NOMO-1 (cell line): ENCODE data around the gene SAMD7.

Experiments used
- DNase-seq, 2 experiments: peaks; one replicate each; lab custom pipeline; 2025; ENCODE audit not compliant: unreplicated experiment in 2 of 2; lab: John Stamatoyannopoulos, UW

Gene SAMD7

DNA sequence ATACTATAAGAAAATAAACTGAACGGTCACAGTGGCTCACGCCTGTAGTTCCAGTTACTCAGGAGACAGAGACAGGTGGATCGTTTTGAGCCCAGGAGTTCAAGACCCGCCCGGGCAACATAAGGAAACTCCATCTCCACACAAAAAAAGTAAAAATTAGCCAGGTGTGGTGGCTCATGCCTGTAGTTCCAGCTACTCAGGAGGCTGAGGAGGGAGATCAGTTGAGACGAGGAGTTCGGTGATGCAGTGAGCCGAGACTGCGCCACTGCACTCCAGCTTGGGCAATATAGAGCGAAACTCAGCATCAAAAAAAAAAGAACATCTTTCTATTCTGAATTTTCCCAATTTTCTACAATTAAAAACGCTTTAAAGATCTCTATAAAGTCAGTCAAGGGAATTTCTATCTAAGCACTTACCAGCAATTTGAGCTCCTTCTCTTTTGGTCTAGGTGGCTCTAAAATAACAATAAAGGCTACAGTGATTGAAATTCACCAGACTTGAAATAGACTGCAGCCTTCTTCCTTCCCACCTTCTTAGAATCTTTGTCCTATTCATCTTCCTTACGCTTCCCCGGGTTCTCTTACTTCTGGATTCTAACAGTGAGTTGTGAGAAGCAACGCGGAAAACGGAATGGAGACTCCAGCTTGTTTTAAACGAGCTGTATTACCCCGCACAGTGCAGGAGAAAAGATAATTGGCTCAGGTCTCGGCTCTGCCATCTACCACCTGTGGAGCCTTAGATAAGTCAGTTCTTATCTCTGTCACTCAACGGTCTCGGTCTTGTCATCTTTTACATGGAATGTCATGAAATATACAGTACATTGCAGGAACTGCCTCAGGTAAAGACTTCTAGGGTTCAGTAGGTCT is 54.4 kb downstream of the SAMD7 start:
- DNase-seq, result no peak

DNA sequence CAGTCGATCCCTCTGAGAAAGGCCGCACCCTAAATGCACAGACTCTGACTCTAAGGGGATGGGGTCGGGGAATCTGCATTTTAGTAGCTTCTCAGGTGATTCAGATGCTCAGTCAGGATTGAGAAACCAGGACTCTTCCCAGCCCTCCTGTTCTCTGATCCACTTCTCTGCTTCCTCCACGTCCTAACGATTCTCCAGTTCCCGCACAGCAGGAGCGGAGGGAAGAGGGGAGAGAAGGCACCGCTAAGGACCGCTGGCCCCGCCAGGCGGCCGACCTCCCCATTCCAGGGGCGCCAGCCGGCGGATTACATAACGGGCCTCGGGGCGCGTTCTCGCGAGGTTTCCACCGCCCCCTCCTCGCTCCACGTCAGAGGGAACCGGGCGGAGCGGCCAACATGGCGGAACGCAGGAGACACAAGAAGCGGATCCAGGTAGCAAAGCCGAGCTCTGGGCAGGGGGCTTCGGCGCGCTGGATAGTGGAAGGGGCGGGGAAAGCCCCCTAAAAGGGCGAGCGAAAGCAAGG is 55.1 kb downstream of the SAMD7 start, which contains the start of gene SEC62:
SEC62 (plus strand) TSS at position 380 of the 523 bp plus-strand sequence; CDS start at position 396, 16 bp downstream.
- peak; percentile 89 to 95 for DNase-seq

DNA sequence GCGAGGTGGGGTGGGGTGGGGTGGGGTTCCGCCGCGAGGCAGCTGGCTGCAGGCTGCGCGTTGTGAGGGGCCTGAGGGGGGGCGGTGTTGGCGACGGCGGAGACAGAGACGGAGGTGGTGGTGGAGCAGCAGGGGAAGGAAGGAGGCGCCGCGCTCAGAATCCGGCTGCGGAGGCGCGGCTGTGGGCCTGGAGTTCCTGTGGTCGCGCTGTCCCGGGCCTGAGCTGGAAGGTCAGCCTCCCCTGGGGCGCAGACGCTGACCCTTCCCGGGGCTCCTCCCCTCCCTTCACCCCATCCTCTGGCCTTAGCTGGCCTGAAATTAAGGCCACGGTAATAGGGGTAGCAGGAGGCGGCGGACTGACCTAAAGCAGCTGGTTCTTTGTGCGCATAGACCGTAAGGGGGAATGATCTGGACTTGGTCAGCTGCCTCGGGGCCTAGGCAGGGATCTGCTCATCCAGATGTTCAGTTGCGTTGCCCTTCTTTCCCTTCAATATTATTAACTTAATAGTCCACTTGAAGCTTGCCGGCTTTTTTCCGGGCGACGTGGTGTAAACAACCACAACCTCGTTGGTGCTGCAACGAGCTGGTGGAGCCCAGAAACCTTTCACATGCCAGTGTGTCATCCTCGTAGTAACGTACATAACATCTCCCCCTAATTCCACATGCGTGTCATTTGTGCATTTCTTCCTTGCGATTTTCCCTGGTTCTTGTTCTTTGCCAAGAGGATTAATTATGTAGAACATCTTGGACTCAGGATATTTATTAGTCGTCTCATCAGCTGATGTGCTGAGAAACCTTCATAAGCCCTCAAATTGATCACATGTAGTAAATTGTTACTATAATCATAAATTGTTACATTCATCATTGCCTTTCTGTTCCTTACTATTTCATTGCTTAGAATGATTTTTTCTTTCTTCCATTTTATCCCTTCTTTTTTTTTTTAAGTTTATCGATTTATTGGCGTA is 55.9 kb downstream of the SAMD7 start:
- DNase-seq, result peak; percentile 76 to 80

DNA sequence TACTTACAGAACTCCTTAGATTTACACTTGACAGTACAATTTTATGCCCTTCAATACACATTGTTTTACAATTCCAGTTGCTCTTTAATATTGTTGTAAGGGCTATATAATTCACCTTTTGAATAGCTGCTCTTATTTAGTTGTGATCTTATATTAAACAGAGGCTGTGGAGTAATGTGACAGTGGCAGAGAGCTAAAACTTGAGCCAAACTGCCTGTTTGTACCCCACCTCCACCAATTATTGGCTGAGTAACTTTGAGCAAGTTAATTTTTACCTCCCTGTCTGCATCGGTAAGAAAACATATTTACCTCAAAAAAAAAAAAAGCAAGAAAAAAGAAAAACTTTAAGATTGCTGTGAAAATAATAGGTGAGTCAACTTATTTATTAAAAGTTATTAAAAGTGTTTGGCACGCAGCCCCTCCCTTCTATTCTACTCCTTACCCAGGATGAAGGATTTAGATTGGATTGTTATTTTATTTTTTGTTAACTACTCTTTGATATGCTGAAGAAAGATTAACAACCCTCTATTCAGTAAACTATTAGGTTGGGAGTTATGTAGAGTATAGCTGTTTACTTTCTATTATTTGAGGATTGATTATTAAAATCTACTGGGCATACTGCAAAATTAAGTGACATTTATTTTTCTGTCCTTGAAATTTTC is 57.0 kb downstream of the SAMD7 start:
- no peak for DNase-seq

DNA sequence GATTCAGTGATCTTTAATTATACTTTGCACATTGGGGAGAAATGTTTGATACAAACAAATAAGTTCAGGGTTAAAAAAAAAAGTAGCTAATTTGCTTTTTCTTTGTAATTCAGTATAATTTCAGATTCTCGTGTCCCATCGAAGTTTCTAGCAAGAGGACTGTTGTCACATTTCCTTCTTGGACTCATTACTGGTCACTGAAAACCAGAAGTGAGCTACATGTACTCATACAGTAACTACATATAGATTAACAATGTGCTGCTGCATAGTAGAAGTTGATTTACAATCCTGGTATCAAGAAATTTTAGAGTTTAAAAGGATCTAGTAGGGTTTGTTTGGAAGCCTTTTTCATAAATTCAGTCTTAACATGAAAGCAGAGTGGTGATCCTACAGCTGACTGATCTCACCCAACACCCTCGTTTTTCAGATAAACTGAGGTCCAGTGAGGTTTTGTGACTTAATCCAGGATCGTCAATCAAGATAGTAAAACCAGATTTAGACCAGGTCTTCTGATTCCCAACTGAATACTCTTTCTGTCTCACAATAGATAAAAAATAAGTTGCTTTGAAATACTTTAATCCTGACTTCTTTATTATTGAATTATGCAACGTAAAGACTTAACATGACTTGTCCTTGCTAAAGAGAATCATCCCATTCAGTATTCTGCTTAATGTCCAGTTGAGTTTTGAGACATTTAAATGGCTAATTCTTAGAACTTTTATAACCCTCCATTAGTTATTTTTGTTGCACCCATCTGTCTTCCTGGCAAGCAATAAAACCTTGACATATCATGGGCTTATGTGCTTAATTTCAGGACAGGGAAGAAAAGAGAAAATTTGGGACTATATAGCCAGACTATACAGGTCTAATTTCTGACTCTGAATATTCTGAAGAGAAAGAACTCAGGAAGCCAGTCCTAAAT is 58.1 kb downstream of the SAMD7 start:
- peak in 1 of 2 experiments; percentile 67 for DNase-seq

DNA sequence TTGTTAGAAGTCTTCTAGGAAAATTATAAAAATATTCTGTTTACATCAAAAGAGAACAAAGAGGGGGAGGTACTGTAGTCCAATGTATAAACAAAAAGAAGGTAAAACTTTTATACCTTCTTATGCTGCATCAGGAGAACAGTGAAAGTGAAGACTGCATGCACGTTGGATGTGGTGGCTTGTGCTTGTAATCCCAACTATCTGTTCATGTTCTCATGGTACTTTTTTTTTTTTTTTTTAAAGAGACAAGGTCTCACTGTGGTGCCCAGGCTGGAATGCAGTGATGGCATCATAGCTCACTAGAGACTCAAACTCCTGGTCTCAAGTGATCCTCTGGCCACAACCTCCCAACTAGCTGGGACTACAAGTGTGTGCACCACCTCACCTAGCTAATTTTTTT is 59.5 kb downstream of the SAMD7 start:
- no peak for DNase-seq

DNA sequence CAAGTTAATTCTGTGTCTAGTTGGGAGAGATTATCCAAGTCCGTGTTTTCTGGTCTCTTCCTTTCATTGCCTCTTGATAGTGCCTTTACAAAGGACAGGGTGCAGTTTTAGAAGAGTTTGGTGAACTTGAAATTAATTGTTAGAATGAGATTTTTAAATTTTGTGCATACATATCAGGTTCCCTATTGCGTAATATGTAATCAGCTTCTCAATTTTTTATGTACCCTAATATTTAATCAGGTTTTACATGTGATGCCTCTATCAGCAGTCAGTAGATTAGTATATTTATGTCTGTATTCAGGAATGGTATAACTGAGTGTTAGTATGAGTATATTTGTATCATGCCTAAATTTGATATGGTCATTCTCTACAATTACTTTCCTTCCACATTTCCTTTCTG is 60.1 kb downstream of the SAMD7 start:
- DNase-seq, result no peak

DNA sequence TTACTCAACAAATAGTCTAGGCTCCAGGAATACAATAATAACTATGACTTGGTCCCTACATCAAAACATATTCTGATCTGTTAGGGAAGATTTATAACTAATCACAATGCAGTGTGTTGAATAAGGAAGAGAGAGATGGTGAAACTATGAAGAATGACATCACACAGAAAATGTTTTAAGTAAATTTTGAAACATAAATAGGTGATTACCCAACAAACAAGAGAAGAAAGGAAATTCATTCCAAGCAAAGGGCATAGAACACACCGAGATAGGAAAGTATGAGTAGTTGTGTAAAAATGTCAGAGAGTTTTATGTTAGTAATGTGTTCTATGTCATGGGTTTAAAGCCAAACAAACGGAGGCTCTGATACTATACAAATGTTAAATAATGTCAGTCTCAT is 68.7 kb downstream of the SAMD7 start:
- peak in 1 of 2 experiments; percentile 67 for DNase-seq

DNA sequence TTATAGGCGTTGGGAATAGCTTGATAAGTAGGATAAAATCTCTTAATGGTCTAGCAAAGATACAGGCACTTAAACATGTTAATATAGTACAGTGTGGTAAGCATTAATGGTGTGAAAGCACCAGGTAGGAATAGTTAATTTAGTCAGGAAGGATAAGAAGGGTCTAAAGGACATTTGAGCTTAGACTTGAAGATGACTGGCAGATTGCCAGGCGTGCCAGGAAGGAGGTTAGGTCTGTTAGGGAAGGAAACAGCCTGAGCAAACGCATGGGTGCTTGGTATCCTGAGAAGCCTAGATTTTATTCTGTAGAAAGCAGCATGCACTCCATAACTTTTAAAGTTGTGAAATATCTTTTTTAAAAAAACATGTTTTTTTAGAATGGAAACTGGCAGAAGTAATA is 72.9 kb downstream of the SAMD7 start:
- DNase-seq, result no peak
